Measurements from ENCODE around the gene ARPP21.

GRCh38 chr3:35723480-35724097 is 84.3 kb downstream of the ARPP21 start:
- TF ChIP-seq, protein P1, sequence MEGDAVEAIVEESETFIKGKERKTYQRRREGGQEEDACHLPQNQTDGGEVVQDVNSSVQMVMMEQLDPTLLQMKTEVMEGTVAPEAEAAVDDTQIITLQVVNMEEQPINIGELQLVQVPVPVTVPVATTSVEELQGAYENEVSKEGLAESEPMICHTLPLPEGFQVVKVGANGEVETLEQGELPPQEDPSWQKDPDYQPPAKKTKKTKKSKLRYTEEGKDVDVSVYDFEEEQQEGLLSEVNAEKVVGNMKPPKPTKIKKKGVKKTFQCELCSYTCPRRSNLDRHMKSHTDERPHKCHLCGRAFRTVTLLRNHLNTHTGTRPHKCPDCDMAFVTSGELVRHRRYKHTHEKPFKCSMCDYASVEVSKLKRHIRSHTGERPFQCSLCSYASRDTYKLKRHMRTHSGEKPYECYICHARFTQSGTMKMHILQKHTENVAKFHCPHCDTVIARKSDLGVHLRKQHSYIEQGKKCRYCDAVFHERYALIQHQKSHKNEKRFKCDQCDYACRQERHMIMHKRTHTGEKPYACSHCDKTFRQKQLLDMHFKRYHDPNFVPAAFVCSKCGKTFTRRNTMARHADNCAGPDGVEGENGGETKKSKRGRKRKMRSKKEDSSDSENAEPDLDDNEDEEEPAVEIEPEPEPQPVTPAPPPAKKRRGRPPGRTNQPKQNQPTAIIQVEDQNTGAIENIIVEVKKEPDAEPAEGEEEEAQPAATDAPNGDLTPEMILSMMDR (IDR thresholded peaks at IDR 0.05): no peak
- TF ChIP-seq ZFX (IDR thresholded peaks at IDR 0.05; ENCODE audit: borderline replicate concordance): no peak
